IMR-90 (cell line): ENCODE data around the gene FARS2. TPM values are rescaled to one million over a fixed set of nuclear protein-coding genes. Genes with fewer than 3 reads are reported as not detected.
A peak's percentile ranks its signal among the peaks of the same experiment; 100 is the strongest.

ENCODE experiments used
- ATAC-seq: fragments of 200-7000 bp; cut with Tn5 transposase; 2 replicates; pipeline ENCODE4 v1.9.1; 2020; ENCODE audit warnings: low read depth, mild to moderate bottlenecking, moderate library complexity
- BruUV-seq: library from RNA; stranded (reverse); fragments of 400-500 nt; replicated peaks from 2 replicates; lab custom pipeline; 2021; lab: Mats Ljungman, UMichigan
- CTCF ChIA-PET: fragments of 300-600 bp; formaldehyde crosslinking; extraction: SDS; loops from one replicate; lab custom pipeline; 2021; ENCODE audit warnings: antibody characterized with exemption; lab: Yijun Ruan, JAX
- POLR2A ChIA-PET: fragments of 300-600 bp; sonication (Branson Sonifier 250); formaldehyde crosslinking; loops from one replicate; lab custom pipeline; 2022; ENCODE audit warnings: antibody characterized with exemption; ENCODE audit not compliant: unreplicated experiment; lab: Charles Lee
- DNase-seq: peaks from one replicate; pipeline ENCODE4 v3.0.0; 2013
- H2AFZ ChIP-seq: replicated peaks from 2 replicates; pipeline ENCODE3; 2013; ENCODE audit warnings: low read length, mild to moderate bottlenecking; ENCODE audit not compliant: poor library complexity
- H2AK5ac ChIP-seq: 2 replicates; pipeline ENCODE4 v1.6.1; 2013; ENCODE audit warnings: low read depth, low read length, inconsistent platforms
- H2AK9ac ChIP-seq: replicated peaks from 2 replicates; pipeline ENCODE3; 2013; ENCODE audit warnings: mild to moderate bottlenecking, low read depth, low read length, moderate library complexity; ENCODE audit not compliant: poor library complexity
- H2BK120ac ChIP-seq: 2 replicates; pipeline ENCODE4 v1.6.1; 2013; ENCODE audit warnings: low read depth, low read length, inconsistent platforms
- H2BK15ac ChIP-seq: 3 replicates; pipeline ENCODE4 v1.6.1; 2013; ENCODE audit warnings: low read depth, low read length, inconsistent platforms
- H2BK20ac ChIP-seq: 2 replicates; pipeline ENCODE4 v1.6.1; 2013; ENCODE audit warnings: low read depth, mild to moderate bottlenecking, inconsistent platforms, low read length, moderate library complexity
- H2BK5ac ChIP-seq: 2 replicates; pipeline ENCODE4 v1.6.1; 2013; ENCODE audit warnings: mild to moderate bottlenecking, low read depth, low read length, inconsistent platforms; ENCODE audit not compliant: poor library complexity, severe bottlenecking
- H3K14ac ChIP-seq: replicated peaks from 2 replicates; pipeline ENCODE4 v1.6.1; 2013; ENCODE audit warnings: low read depth, low read length, inconsistent platforms
- H3K18ac ChIP-seq: 2 replicates; pipeline ENCODE4 v1.6.1; 2013; ENCODE audit warnings: low read depth, low read length, control low read depth
- H3K23ac ChIP-seq: 2 replicates; pipeline ENCODE4 v1.6.1; 2013; ENCODE audit warnings: low read depth, low read length, inconsistent platforms
- H3K27ac ChIP-seq: 2 replicates; pipeline ENCODE4 v1.5.1; 2013; ENCODE audit warnings: mild to moderate bottlenecking, control low read depth, low read length; ENCODE audit not compliant: insufficient read depth
- H3K27me3 ChIP-seq: 2 replicates; pipeline ENCODE4 v1.6.1; 2013; ENCODE audit warnings: low read length; ENCODE audit not compliant: control insufficient read depth, insufficient read depth
- H3K36me3 ChIP-seq: 2 replicates; pipeline ENCODE4 v1.6.1; 2013; ENCODE audit warnings: low read length, mixed read lengths; ENCODE audit not compliant: control insufficient read depth, insufficient read depth
- H3K4ac ChIP-seq: 2 replicates; pipeline ENCODE4 v1.6.1; 2013; ENCODE audit warnings: low read depth, low read length, inconsistent platforms
- H3K4me1 ChIP-seq: 2 replicates; pipeline ENCODE4 v1.6.1; 2013; ENCODE audit warnings: low read length, mixed read lengths; ENCODE audit not compliant: control insufficient read depth, insufficient read depth
- H3K4me2 ChIP-seq: 2 replicates; pipeline ENCODE4 v1.6.1; 2013; ENCODE audit warnings: low read depth, mild to moderate bottlenecking, control low read depth, low read length, moderate library complexity
- H3K4me3 ChIP-seq: 2 replicates; pipeline ENCODE4 v1.5.1; 2013; ENCODE audit warnings: low read depth, mild to moderate bottlenecking, control low read depth, low read length, moderate library complexity; ENCODE audit not compliant: insufficient read depth
- H3K56ac ChIP-seq: 2 replicates; pipeline ENCODE4 v1.6.1; 2013; ENCODE audit warnings: low read length, inconsistent platforms; ENCODE audit not compliant: insufficient read depth; ENCODE audit errors: extremely low read depth
- H3K79me1 ChIP-seq, 2 experiments: 2 replicates each; pipeline ENCODE4 v1.6.1; 2013; ENCODE audit warnings: low read length in 2 of 2, inconsistent platforms in 1 of 2, low read depth in 1 of 2
- H3K9ac ChIP-seq: 2 replicates; pipeline ENCODE4 v1.6.1; 2013; ENCODE audit warnings: low read depth, low read length, control low read depth
- H3K9me1 ChIP-seq: 2 replicates; pipeline ENCODE4 v1.6.1; 2013; ENCODE audit warnings: low read length, inconsistent platforms; ENCODE audit not compliant: insufficient read depth
- H3K9me3 ChIP-seq: 2 replicates; pipeline ENCODE4 v1.6.1; 2013; ENCODE audit warnings: low read length; ENCODE audit not compliant: control insufficient read depth, insufficient read depth
- H4K20me1 ChIP-seq: 2 replicates; pipeline ENCODE4 v1.6.1; 2013; ENCODE audit warnings: low read length, inconsistent platforms; ENCODE audit not compliant: insufficient read depth
- H4K5ac ChIP-seq: 2 replicates; pipeline ENCODE4 v1.6.1; 2013; ENCODE audit warnings: mild to moderate bottlenecking, low read depth, low read length, control low read depth
- H4K8ac ChIP-seq, 2 experiments: 2 replicates each; pipeline ENCODE4 v1.6.1; 2013; ENCODE audit warnings: low read depth in 2 of 2, low read length in 2 of 2, control low read depth in 1 of 2, inconsistent platforms in 1 of 2
- H4K91ac ChIP-seq: 2 replicates; pipeline ENCODE4 v1.6.1; 2013; ENCODE audit warnings: low read depth, low read length, inconsistent platforms; ENCODE audit not compliant: insufficient read depth
- CHD1 ChIP-seq: IDR thresholded peaks from 2 replicates; pipeline ENCODE4 v1.6.1; 2012; ENCODE audit warnings: low read depth, low read length, improper control_type of control experiment
- MXI1 ChIP-seq: IDR thresholded peaks from 2 replicates; pipeline ENCODE4 v1.6.1; 2012; ENCODE audit warnings: low read depth, mild to moderate bottlenecking, low read length, moderate library complexity, borderline replicate concordance
- NFE2L2 ChIP-seq: fragments of 150-350 bp; IDR thresholded peaks from 2 replicates; pipeline ENCODE4 v1.6.1; 2016; ENCODE audit warnings: low read depth, mild to moderate bottlenecking, low read length
- WGBS, 2 experiments: methylation state at CpG; one replicate each; pipeline versions ENCODE4 v1.1.5 to v1.1.7; 2013; ENCODE audit warnings: missing lambda C conversion rate in 2 of 2; ENCODE audit not compliant: insufficient read length in 1 of 2; ENCODE audit errors: extremely low coverage in 2 of 2; 5-methylcytosine and 5-hydroxymethylcytosine counted together
- dilution Hi-C: fragments of 300-500 bp; cut with HindIII; formaldehyde crosslinking; loops from one replicate; pipeline ENCODE4 v1.14.3; 2018; ENCODE audit warnings: low sequenced_read_pairs; ENCODE audit not compliant: unreplicated experiment
- in situ Hi-C: fragments of 300-500 bp; cut with MboI; formaldehyde crosslinking; loops from 3 replicates; pipeline ENCODE4 v1.14.3; 2019; ENCODE audit warnings: low sequenced_read_pairs, inconsistent platforms, mixed read lengths
- intact Hi-C: fragments of 100-400 bp; cut with micrococcal nuclease; formaldehyde crosslinking; loops from 2 replicates; pipeline ENCODE4 v1.10.0; 2022
- polyA plus RNA-seq, 3 experiments: library from polyadenylated mRNA; depleted of rRNA; stranded (reverse); fragments of >200 nt; gene quantifications; 2 replicates each; pipeline ENCODE4 v1.2.3, GENCODE V29; 2012; ENCODE audit warnings: low replicate concordance in 1 of 3
- total RNA-seq: library from RNA; depleted of rRNA; stranded (reverse); fragments of >200 nt; gene quantifications from 2 replicates; pipeline ENCODE4 v1.2.3, GENCODE V29; 2012

Gene FARS2
- total and polyA plus RNA-seq, 2 of the 4 experiments (the other 2 are of a cell fraction) = 12.1 to 28.9 TPM

DNA sequence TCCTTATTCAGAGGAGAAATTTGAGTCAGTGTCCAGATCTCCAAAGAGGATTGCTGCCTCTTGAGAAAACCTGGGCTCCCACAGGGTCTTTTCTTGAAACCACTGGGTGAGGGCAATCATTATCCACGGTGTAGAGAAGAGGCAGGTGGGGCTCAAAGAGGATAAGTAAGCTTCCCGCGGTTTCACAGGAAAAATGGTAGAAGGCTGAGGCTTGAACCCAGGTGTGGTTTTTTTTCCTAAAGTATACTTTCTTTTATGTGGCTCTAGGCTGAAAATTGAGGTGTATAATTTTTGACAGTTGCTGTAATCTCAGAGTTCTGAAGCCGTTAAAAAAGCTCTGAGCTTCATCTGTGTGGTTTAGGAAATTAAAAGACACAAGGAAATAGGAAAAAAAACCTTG is 164.5 kb downstream of the FARS2 start:
- POLR2A ChIA-PET = no interaction called here
- TF ChIP-seq CHD1 (no peak), MXI1 (no peak), NFE2L2 (no peak)
- H2BK20ac ChIP-seq = peak overlapping the region; percentile 71; the same call in 1 of the 2 replicates
- peaks cover 5% of the 10 kb centered on the region; the same call in 1 of the 2 replicates for H3K4me1 ChIP-seq
- no peak overlapping the region for H3K27ac ChIP-seq
- in situ Hi-C loops (loop anchor here (10.0 kb wide), 1 partner anchor 1119 kb away; no protein-coding TSS in a partner anchor), dilution Hi-C loops (no loop called here), intact Hi-C loops (no loop called here)
- no peak overlapping the region for H3K56ac ChIP-seq
- peak overlapping the region; percentile 8; the same call in 1 of the 2 replicates for H4K5ac ChIP-seq
- no peak overlapping the region for H3K4me2 ChIP-seq
- H2BK120ac ChIP-seq = peak overlapping the region; percentile 26; the same call in 1 of the 2 replicates
- ATAC-seq (no peak), DNase-seq (no peak)
- no peaks in the 10 kb centered on the region for H3K36me3 ChIP-seq
- no peak overlapping the region for H2BK5ac ChIP-seq
- H3K14ac ChIP-seq = no peak overlapping the region
- H2AK9ac ChIP-seq = no peak overlapping the region
- H3K9ac ChIP-seq = no peak overlapping the region
- 0 out of 2 replicates have a peak overlapping the region, but pooled peaks have one; percentile 46 for H3K4ac ChIP-seq
- WGBS, 2 experiments = no CpG with 5 or more reads among the region's 4 CpGs
- H2AFZ ChIP-seq = no peak overlapping the region
- H3K9me3 ChIP-seq = no peaks in the 10 kb centered on the region
- peak overlapping the region; percentile 13; the same call in 1 of the 2 replicates for H3K18ac ChIP-seq
- H3K23ac ChIP-seq = no peak overlapping the region
- no peak overlapping the region for H3K4me3 ChIP-seq
- BruUV-seq = no TSS peak
- H2BK15ac ChIP-seq = no peak overlapping the region
- H4K8ac ChIP-seq = no peak overlapping the region
- peaks cover 6 to 14% of the 10 kb centered on the region in 2 experiments; a peak in 1 of 4 replicates for H3K79me1 ChIP-seq
- 0 out of 2 replicates have a peak overlapping the region, but pooled peaks have one; percentile 8 for H4K91ac ChIP-seq
- no peaks in the 10 kb centered on the region for H4K20me1 ChIP-seq
- no peak overlapping the region; the same call in 1 of the 2 replicates for H2AK5ac ChIP-seq
- CTCF ChIA-PET = interaction anchor here (0.6 kb wide), 1 partner anchor 282 kb away, joined by 3 read pairs; no protein-coding TSS in a partner anchor
- H3K9me1 ChIP-seq = peaks cover 9% of the 10 kb centered on the region
- no peaks in the 10 kb centered on the region for H3K27me3 ChIP-seq
